Tibial artery (tissue), 4 donors: ENCODE data around the gene IL15RA.

Experiments used
- DNase-seq, 2 donors: peaks; one replicate each; pipeline ENCODE4 v3.0.0-alpha.2; 2019
- H3K27ac ChIP-seq, 2 donors: fragments of 200-600 bp; sonication (generic) in 1 of 2; 1 replicate in 1 of 2; 2 replicates in 1 of 2; pipeline ENCODE4 v1.5.1; 2018 to 2019; ENCODE audit warnings: mild to moderate bottlenecking in 1 of 2
- H3K27me3 ChIP-seq, 2 donors: fragments of 200-600 bp; sonication (generic) in 1 of 2; one replicate each; pipeline versions ENCODE4 v1.5.1 to v1.6.0; 2016 to 2019
- H3K36me3 ChIP-seq, 3 donors: fragments of 200-600 bp; sonication (generic) in 2 of 3; one replicate each; pipeline ENCODE4 v1.5.1; 2016 to 2019; ENCODE audit warnings: mild to moderate bottlenecking in 2 of 3
- H3K4me1 ChIP-seq, 4 donors: fragments of 200-600 bp; sonication (generic) in 2 of 4; 1 replicate in 3 of 4; 2 replicates in 1 of 4; pipeline ENCODE4 v1.5.1; 2016 to 2019
- H3K4me3 ChIP-seq, 2 donors: fragments of 200-600 bp; sonication (generic) in 1 of 2; 1 replicate in 1 of 2; 2 replicates in 1 of 2; pipeline ENCODE4 v1.5.1; 2018 to 2019; ENCODE audit warnings: mild to moderate bottlenecking in 2 of 2
- H3K9me3 ChIP-seq, 3 donors: fragments of 200-600 bp; sonication (generic) in 1 of 3; one replicate each; pipeline ENCODE4 v1.5.1; 2016 to 2019
- CTCF ChIP-seq, 2 experiments: fragments of 200-600 bp in 1 of 2; fragments of 450-650 bp in 1 of 2; IDR thresholded peaks; one replicate each; pipeline ENCODE4 v1.5.1; 2017 to 2019; ENCODE audit warnings: antibody characterized with exemption in 2 of 2, mild to moderate bottlenecking in 1 of 2, moderate library complexity in 1 of 2
- intact Hi-C: fragments of 100-400 bp; cut with DNase I; formaldehyde crosslinking; loops from one replicate; pipeline ENCODE4 v1.15.0; 2023; ENCODE audit warnings: low total_unique reads

Gene IL15RA

GRCh38 chr10:5944389-5945189 lies 32.8 kb downstream of the IL15RA start:
- H3K36me3 ChIP-seq, result no peaks in the 10 kb centered on the region
- H3K4me3 ChIP-seq, result peak overlapping the region; percentile 37 to 39
- H3K4me1 ChIP-seq, result peaks cover 0 to 59% (median 35%) of the 10 kb centered on the region in 4 donors
- intact Hi-C loops, result no loop called here
- no peaks in the 10 kb centered on the region for H3K27me3 ChIP-seq
- H3K27ac ChIP-seq, result peak overlapping the region; percentile 82 to 89
- no peaks in the 10 kb centered on the region for H3K9me3 ChIP-seq
- DNase-seq, result peak; percentile 93 to 96
- no peak for TF ChIP-seq CTCF (IDR thresholded peaks at IDR 0.05)

GRCh38 chr10:5943536-5943935 lies 33.8 kb downstream of the IL15RA start:
- Histone ChIP-seq H3K4me1 (peaks cover 0 to 59% (median 33%) of the 10 kb centered on the region in 4 donors), H3K27me3 (no peaks in the 10 kb centered on the region), H3K9me3 (no peaks in the 10 kb centered on the region), H3K27ac (peak overlapping the region; percentile 82 to 89), H3K36me3 (peaks cover 1 to 6% (median 5%) of the 10 kb centered on the region in 3 donors), H3K4me3 (peak overlapping the region; percentile 2 to 25)
- no peak for TF ChIP-seq CTCF (IDR thresholded peaks at IDR 0.05)
- DNase-seq, result peak; percentile 60 to 79
- intact Hi-C loops, result no loop called here

GRCh38 chr10:5942474-5942873 lies 34.9 kb downstream of the IL15RA start:
- H3K27ac ChIP-seq, result peak overlapping the region; percentile 43 to 82
- peaks cover 0 to 59% (median 33%) of the 10 kb centered on the region in 4 donors for H3K4me1 ChIP-seq
- H3K27me3 ChIP-seq, result no peaks in the 10 kb centered on the region
- H3K9me3 ChIP-seq, result no peaks in the 10 kb centered on the region
- H3K36me3 ChIP-seq, result peaks cover 12 to 16% (median 13%) of the 10 kb centered on the region in 3 donors
- DNase-seq, result peak; percentile 70 to 80
- H3K4me3 ChIP-seq, result no peak overlapping the region
- no peak for TF ChIP-seq CTCF (IDR thresholded peaks at IDR 0.05)
- intact Hi-C loops, result no loop called here

- intact Hi-C loops, result no loop called here
- Histone ChIP-seq H3K27ac (peak overlapping the region; percentile 43 to 82), H3K9me3 (no peaks in the 10 kb centered on the region), H3K36me3 (peaks cover 17 to 21% (median 18%) of the 10 kb centered on the region in 3 donors), H3K4me1 (peaks cover 0 to 56% (median 33%) of the 10 kb centered on the region in 4 donors), H3K4me3 (no peak overlapping the region), H3K27me3 (no peaks in the 10 kb centered on the region)
- no peak for TF ChIP-seq CTCF (IDR thresholded peaks at IDR 0.05)
- DNase-seq, result no peak
Observed at GRCh38 chr10:5942001-5942400, 35.3 kb downstream of the IL15RA start.

GRCh38 chr10:5941579-5941978 lies 35.8 kb downstream of the IL15RA start:
- Histone ChIP-seq H3K36me3 (peaks cover 21 to 25% (median 22%) of the 10 kb centered on the region in 3 donors), H3K9me3 (no peaks in the 10 kb centered on the region), H3K4me3 (no peak overlapping the region), H3K27ac (peak overlapping the region; percentile 43 to 82), H3K27me3 (no peaks in the 10 kb centered on the region), H3K4me1 (peaks cover 0 to 52% (median 31%) of the 10 kb centered on the region in 4 donors)
- TF ChIP-seq CTCF (IDR thresholded peaks at IDR 0.05), result no peak
- no peak for DNase-seq
- intact Hi-C loops, result no loop called here
